IMR-90 (cell line): ENCODE data around the gene STX1B. TPM values are rescaled to one million over a fixed set of nuclear protein-coding genes. Genes with fewer than 3 reads are reported as not detected.

Experiments used
- ATAC-seq: fragments of 200-7000 bp; cut with Tn5 transposase; 2 replicates; pipeline ENCODE4 v1.9.1; 2020; ENCODE audit warnings: low read depth, mild to moderate bottlenecking, moderate library complexity
- BruUV-seq: library from RNA; stranded (reverse); fragments of 400-500 nt; replicated peaks from 2 replicates; lab custom pipeline; 2021; lab: Mats Ljungman, UMichigan
- CTCF ChIA-PET: fragments of 300-600 bp; formaldehyde crosslinking; extraction: SDS; loops from one replicate; lab custom pipeline; 2021; ENCODE audit warnings: antibody characterized with exemption; lab: Yijun Ruan, JAX
- POLR2A ChIA-PET: fragments of 300-600 bp; sonication (Branson Sonifier 250); formaldehyde crosslinking; loops from one replicate; lab custom pipeline; 2022; ENCODE audit warnings: antibody characterized with exemption; ENCODE audit not compliant: unreplicated experiment; lab: Charles Lee
- DNase-seq: peaks from one replicate; pipeline ENCODE4 v3.0.0; 2013
- H2AFZ ChIP-seq: replicated peaks from 2 replicates; pipeline ENCODE3; 2013; ENCODE audit warnings: low read length, mild to moderate bottlenecking; ENCODE audit not compliant: poor library complexity
- H2AK5ac ChIP-seq: 2 replicates; pipeline ENCODE4 v1.6.1; 2013; ENCODE audit warnings: low read depth, low read length, inconsistent platforms
- H2AK9ac ChIP-seq: replicated peaks from 2 replicates; pipeline ENCODE3; 2013; ENCODE audit warnings: mild to moderate bottlenecking, low read depth, low read length, moderate library complexity; ENCODE audit not compliant: poor library complexity
- H2BK120ac ChIP-seq: 2 replicates; pipeline ENCODE4 v1.6.1; 2013; ENCODE audit warnings: low read depth, low read length, inconsistent platforms
- H2BK15ac ChIP-seq: 3 replicates; pipeline ENCODE4 v1.6.1; 2013; ENCODE audit warnings: low read depth, low read length, inconsistent platforms
- H2BK20ac ChIP-seq: 2 replicates; pipeline ENCODE4 v1.6.1; 2013; ENCODE audit warnings: low read depth, mild to moderate bottlenecking, inconsistent platforms, low read length, moderate library complexity
- H2BK5ac ChIP-seq: 2 replicates; pipeline ENCODE4 v1.6.1; 2013; ENCODE audit warnings: mild to moderate bottlenecking, low read depth, low read length, inconsistent platforms; ENCODE audit not compliant: poor library complexity, severe bottlenecking
- H3K14ac ChIP-seq: replicated peaks from 2 replicates; pipeline ENCODE4 v1.6.1; 2013; ENCODE audit warnings: low read depth, low read length, inconsistent platforms
- H3K18ac ChIP-seq: 2 replicates; pipeline ENCODE4 v1.6.1; 2013; ENCODE audit warnings: low read depth, low read length, control low read depth
- H3K23ac ChIP-seq: 2 replicates; pipeline ENCODE4 v1.6.1; 2013; ENCODE audit warnings: low read depth, low read length, inconsistent platforms
- H3K27ac ChIP-seq: 2 replicates; pipeline ENCODE4 v1.5.1; 2013; ENCODE audit warnings: mild to moderate bottlenecking, control low read depth, low read length; ENCODE audit not compliant: insufficient read depth
- H3K27me3 ChIP-seq: 2 replicates; pipeline ENCODE4 v1.6.1; 2013; ENCODE audit warnings: low read length; ENCODE audit not compliant: control insufficient read depth, insufficient read depth
- H3K36me3 ChIP-seq: 2 replicates; pipeline ENCODE4 v1.6.1; 2013; ENCODE audit warnings: low read length, mixed read lengths; ENCODE audit not compliant: control insufficient read depth, insufficient read depth
- H3K4ac ChIP-seq: 2 replicates; pipeline ENCODE4 v1.6.1; 2013; ENCODE audit warnings: low read depth, low read length, inconsistent platforms
- H3K4me1 ChIP-seq: 2 replicates; pipeline ENCODE4 v1.6.1; 2013; ENCODE audit warnings: low read length, mixed read lengths; ENCODE audit not compliant: control insufficient read depth, insufficient read depth
- H3K4me2 ChIP-seq: 2 replicates; pipeline ENCODE4 v1.6.1; 2013; ENCODE audit warnings: low read depth, mild to moderate bottlenecking, control low read depth, low read length, moderate library complexity
- H3K4me3 ChIP-seq: 2 replicates; pipeline ENCODE4 v1.5.1; 2013; ENCODE audit warnings: low read depth, mild to moderate bottlenecking, control low read depth, low read length, moderate library complexity; ENCODE audit not compliant: insufficient read depth
- H3K56ac ChIP-seq: 2 replicates; pipeline ENCODE4 v1.6.1; 2013; ENCODE audit warnings: low read length, inconsistent platforms; ENCODE audit not compliant: insufficient read depth; ENCODE audit errors: extremely low read depth
- H3K79me1 ChIP-seq, 2 experiments: 2 replicates each; pipeline ENCODE4 v1.6.1; 2013; ENCODE audit warnings: low read length in 2 of 2, inconsistent platforms in 1 of 2, low read depth in 1 of 2
- H3K9ac ChIP-seq: 2 replicates; pipeline ENCODE4 v1.6.1; 2013; ENCODE audit warnings: low read depth, low read length, control low read depth
- H3K9me1 ChIP-seq: 2 replicates; pipeline ENCODE4 v1.6.1; 2013; ENCODE audit warnings: low read length, inconsistent platforms; ENCODE audit not compliant: insufficient read depth
- H3K9me3 ChIP-seq: 2 replicates; pipeline ENCODE4 v1.6.1; 2013; ENCODE audit warnings: low read length; ENCODE audit not compliant: control insufficient read depth, insufficient read depth
- H4K20me1 ChIP-seq: 2 replicates; pipeline ENCODE4 v1.6.1; 2013; ENCODE audit warnings: low read length, inconsistent platforms; ENCODE audit not compliant: insufficient read depth
- H4K5ac ChIP-seq: 2 replicates; pipeline ENCODE4 v1.6.1; 2013; ENCODE audit warnings: mild to moderate bottlenecking, low read depth, low read length, control low read depth
- H4K8ac ChIP-seq, 2 experiments: 2 replicates each; pipeline ENCODE4 v1.6.1; 2013; ENCODE audit warnings: low read depth in 2 of 2, low read length in 2 of 2, control low read depth in 1 of 2, inconsistent platforms in 1 of 2
- H4K91ac ChIP-seq: 2 replicates; pipeline ENCODE4 v1.6.1; 2013; ENCODE audit warnings: low read depth, low read length, inconsistent platforms; ENCODE audit not compliant: insufficient read depth
- BHLHE40 ChIP-seq: fragments of 150-350 bp; IDR thresholded peaks from 2 replicates; pipeline ENCODE4 v1.6.1; 2016; ENCODE audit warnings: mild to moderate bottlenecking, low read depth, low read length
- MXI1 ChIP-seq: IDR thresholded peaks from 2 replicates; pipeline ENCODE4 v1.6.1; 2012; ENCODE audit warnings: low read depth, mild to moderate bottlenecking, low read length, moderate library complexity, borderline replicate concordance
- RAD21 ChIP-seq: IDR thresholded peaks from 2 replicates; pipeline ENCODE4 v1.6.1; 2012; ENCODE audit warnings: low read length, improper control_type of control experiment
- WGBS, 2 experiments: methylation state at CpG; one replicate each; pipeline versions ENCODE4 v1.1.5 to v1.1.7; 2013; ENCODE audit warnings: missing lambda C conversion rate in 2 of 2; ENCODE audit not compliant: insufficient read length in 1 of 2; ENCODE audit errors: extremely low coverage in 2 of 2; 5-methylcytosine and 5-hydroxymethylcytosine counted together
- dilution Hi-C: fragments of 300-500 bp; cut with HindIII; formaldehyde crosslinking; loops from one replicate; pipeline ENCODE4 v1.14.3; 2018; ENCODE audit warnings: low sequenced_read_pairs; ENCODE audit not compliant: unreplicated experiment
- in situ Hi-C: fragments of 300-500 bp; cut with MboI; formaldehyde crosslinking; loops from 3 replicates; pipeline ENCODE4 v1.14.3; 2019; ENCODE audit warnings: low sequenced_read_pairs, inconsistent platforms, mixed read lengths
- intact Hi-C: fragments of 100-400 bp; cut with micrococcal nuclease; formaldehyde crosslinking; loops from 2 replicates; pipeline ENCODE4 v1.10.0; 2022
- polyA plus RNA-seq, 3 experiments: library from polyadenylated mRNA; depleted of rRNA; stranded (reverse); fragments of >200 nt; gene quantifications; 2 replicates each; pipeline ENCODE4 v1.2.3, GENCODE V29; 2012; ENCODE audit warnings: low replicate concordance in 1 of 3
- total RNA-seq: library from RNA; depleted of rRNA; stranded (reverse); fragments of >200 nt; gene quantifications from 2 replicates; pipeline ENCODE4 v1.2.3, GENCODE V29; 2012

Gene STX1B
- total and polyA plus RNA-seq, 2 of the 4 experiments (the other 2 are of a cell fraction): 3.9 to 14.9 TPM

- Histone ChIP-seq H3K4ac (peak overlapping the region; percentile 94), H3K14ac (peak overlapping the region; percentile 91; the same call in 1 of the 2 replicates), H3K9ac (peak overlapping the region; percentile 56), H3K27ac (peak overlapping the region; percentile 40), H4K20me1 (no peaks in the 10 kb centered on the region), H3K9me1 (no peaks in the 10 kb centered on the region; the same call in none of the 2 replicates), H4K5ac (peak overlapping the region; percentile 80), H3K56ac (no peak overlapping the region), H4K91ac (peak overlapping the region; percentile 94), H4K8ac (peak overlapping the region; percentile 75 to 98), H3K36me3 (peaks cover 25% of the 10 kb centered on the region), H3K4me1 (peaks cover 8% of the 10 kb centered on the region), H2BK120ac (peak overlapping the region; percentile 32; the same call in 1 of the 2 replicates), H3K4me3 (peak overlapping the region; percentile 47), H2AK9ac (peak overlapping the region; percentile 98), H2BK15ac (peak overlapping the region; percentile 58; the same call in 1 of the 3 replicates), H2AK5ac (peak overlapping the region; percentile 78), H3K27me3 (no peaks in the 10 kb centered on the region), H3K79me1 (peaks cover 0 to 16% of the 10 kb centered on the region in 2 experiments; a peak in 2 of 4 replicates), H2BK20ac (0 out of 2 replicates have a peak overlapping the region, but pooled peaks have one; percentile 1), H3K4me2 (peak overlapping the region; percentile 85), H3K18ac (peak overlapping the region; percentile 29), H3K9me3 (no peaks in the 10 kb centered on the region), H3K23ac (peak overlapping the region; percentile 80; the same call in 1 of the 2 replicates), H2BK5ac (peak overlapping the region; percentile 63), H2AFZ (peak overlapping the region; percentile 93)
- intact Hi-C loops: loop anchor here (1.0 to 2.0 kb wide), 4 partner anchors 48 to 157 kb away; partner anchors contain the start of genes STX4, VKORC1, ZNF646 and ZNF668
- TF ChIP-seq RAD21 (peak; percentile 33), MXI1 (no peak), BHLHE40 (peak; percentile 50; the same call in 1 of the 2 replicates)
- ATAC-seq (peak; percentile 10), DNase-seq (no peak)
- CTCF ChIA-PET: interaction anchor here (0.5 kb wide), 1 partner anchor 30 kb away, joined by 4 read pairs; no protein-coding TSS in a partner anchor
- WGBS, 2 experiments: 76% methylated on average over 5 of the region's 20 CpGs; no CpG with 5 or more reads in 1 of the 2 experiments
- POLR2A ChIA-PET: interaction anchor here (1.0 kb wide), 1 partner anchor 156 kb away, joined by 3 read pairs; no protein-coding TSS in a partner anchor
- dilution Hi-C loops: no loop called here
- in situ Hi-C loops: loop anchor here (10.0 to 25.0 kb wide), 3 partner anchors 99 to 879 kb away; partner anchors contain the start of gene PRSS53
- no TSS peak for BruUV-seq
These were observed 24.9 kb downstream of the STX1B start for GRCh38 chr16:30985401-30986128.
